Chondrocyte (in vitro differentiated cells): ENCODE data around the gene THRB. TPM values are rescaled to one million over a fixed set of nuclear protein-coding genes. Genes with fewer than 3 reads are reported as not detected.

Experiments
- DNase-seq: peaks from one replicate; pipeline ENCODE4 v3.0.0; 2021; ENCODE audit warnings: mixed read lengths, low spot score
- H3K27ac Mint-ChIP-seq: one replicate; pipeline ENCODE4 v1.8.0; 2021; ENCODE audit warnings: mild to moderate bottlenecking, moderate library complexity, mixed read lengths; ENCODE audit not compliant: unreplicated experiment
- H3K27me3 Mint-ChIP-seq: 2 replicates; pipeline ENCODE4 v1.8.0; 2021; ENCODE audit warnings: low read depth, mixed read lengths
- H3K36me3 Mint-ChIP-seq: 2 replicates; pipeline ENCODE4 v1.8.0; 2021; ENCODE audit warnings: low read depth, mixed read lengths
- H3K4me1 Mint-ChIP-seq: 2 replicates; pipeline ENCODE4 v1.8.0; 2021; ENCODE audit warnings: low read depth, mild to moderate bottlenecking, mixed read lengths
- H3K4me3 Mint-ChIP-seq: one replicate; pipeline ENCODE4 v1.8.0; 2021; ENCODE audit warnings: mild to moderate bottlenecking, moderate library complexity, mixed read lengths; ENCODE audit not compliant: unreplicated experiment
- H3K9me3 Mint-ChIP-seq: 2 replicates; pipeline ENCODE4 v1.8.0; 2021; ENCODE audit warnings: low read depth, mixed read lengths
- total RNA-seq: library from RNA; stranded (reverse); gene quantifications from 3 replicates; pipeline ENCODE4 v1.2.1, GENCODE V29; 2021
- TF ChIP-seq, protein P1 (sequence below): fragments of 200-600 bp; sonication (generic); IDR thresholded peaks from 2 replicates; pipeline ENCODE4 v1.5.0; 2021; ENCODE audit warnings: antibody characterized with exemption, mild to moderate bottlenecking, moderate library complexity

Gene THRB
- total RNA-seq, 1 donor from 2014 or later: 3.8 TPM

DNA sequence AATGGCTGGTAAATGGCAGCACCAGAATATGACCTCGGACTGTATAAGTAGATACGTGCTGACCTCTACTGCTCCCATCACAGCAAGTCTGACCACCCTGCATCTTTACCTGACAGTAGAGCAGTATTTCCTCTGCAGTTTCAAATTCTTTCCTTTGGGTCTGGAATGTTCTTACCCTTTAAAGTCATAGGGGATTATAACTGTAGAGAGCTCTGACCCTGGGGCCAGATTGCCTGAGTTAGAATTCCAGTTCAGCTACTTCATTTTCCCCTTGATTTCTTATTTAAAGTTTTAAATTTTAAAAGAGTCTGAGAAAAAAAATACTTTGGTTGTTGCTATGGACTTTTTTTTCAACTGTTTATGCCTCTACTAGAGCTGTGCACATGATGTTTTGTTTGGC, 311.9 kb downstream of the THRB start:
- Mint-ChIP-seq H3K27me3 (no peaks in the 10 kb centered on the region), H3K27ac (no peak overlapping the region), H3K4me3 (no peak overlapping the region), H3K9me3 (no peaks in the 10 kb centered on the region), H3K4me1 (peaks cover 15% of the 10 kb centered on the region), H3K36me3 (no peaks in the 10 kb centered on the region)
- no peak for DNase-seq
- TF ChIP-seq, protein P1, sequence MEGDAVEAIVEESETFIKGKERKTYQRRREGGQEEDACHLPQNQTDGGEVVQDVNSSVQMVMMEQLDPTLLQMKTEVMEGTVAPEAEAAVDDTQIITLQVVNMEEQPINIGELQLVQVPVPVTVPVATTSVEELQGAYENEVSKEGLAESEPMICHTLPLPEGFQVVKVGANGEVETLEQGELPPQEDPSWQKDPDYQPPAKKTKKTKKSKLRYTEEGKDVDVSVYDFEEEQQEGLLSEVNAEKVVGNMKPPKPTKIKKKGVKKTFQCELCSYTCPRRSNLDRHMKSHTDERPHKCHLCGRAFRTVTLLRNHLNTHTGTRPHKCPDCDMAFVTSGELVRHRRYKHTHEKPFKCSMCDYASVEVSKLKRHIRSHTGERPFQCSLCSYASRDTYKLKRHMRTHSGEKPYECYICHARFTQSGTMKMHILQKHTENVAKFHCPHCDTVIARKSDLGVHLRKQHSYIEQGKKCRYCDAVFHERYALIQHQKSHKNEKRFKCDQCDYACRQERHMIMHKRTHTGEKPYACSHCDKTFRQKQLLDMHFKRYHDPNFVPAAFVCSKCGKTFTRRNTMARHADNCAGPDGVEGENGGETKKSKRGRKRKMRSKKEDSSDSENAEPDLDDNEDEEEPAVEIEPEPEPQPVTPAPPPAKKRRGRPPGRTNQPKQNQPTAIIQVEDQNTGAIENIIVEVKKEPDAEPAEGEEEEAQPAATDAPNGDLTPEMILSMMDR: peak; percentile 19

DNA sequence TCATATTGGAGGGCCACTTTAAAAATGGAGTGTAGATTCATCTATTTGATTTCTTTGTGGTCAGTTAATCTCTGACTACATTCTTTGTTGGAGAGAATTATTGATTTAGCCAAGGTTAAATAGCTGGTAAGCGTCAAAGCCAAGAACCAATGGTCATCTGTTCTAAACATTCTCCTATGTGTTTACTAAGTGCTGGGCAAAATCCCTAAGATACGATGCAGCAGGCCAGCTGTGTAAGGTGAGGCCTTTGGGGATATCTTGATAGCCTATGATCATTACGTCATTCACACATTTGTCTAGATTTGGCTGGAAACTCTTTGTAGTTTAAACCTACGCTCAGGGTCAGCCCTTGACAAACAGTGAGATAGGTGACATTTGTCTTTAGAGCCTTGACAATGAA, 313.4 kb downstream of the THRB start:
- no peaks in the 10 kb centered on the region for H3K9me3 Mint-ChIP-seq
- TF ChIP-seq, protein P1: no peak
- H3K27me3 Mint-ChIP-seq: no peaks in the 10 kb centered on the region
- no peak overlapping the region for H3K4me3 Mint-ChIP-seq
- DNase-seq: no peak
- H3K27ac Mint-ChIP-seq: no peak overlapping the region
- peaks cover 15% of the 10 kb centered on the region for H3K4me1 Mint-ChIP-seq
- H3K36me3 Mint-ChIP-seq: no peaks in the 10 kb centered on the region

DNA sequence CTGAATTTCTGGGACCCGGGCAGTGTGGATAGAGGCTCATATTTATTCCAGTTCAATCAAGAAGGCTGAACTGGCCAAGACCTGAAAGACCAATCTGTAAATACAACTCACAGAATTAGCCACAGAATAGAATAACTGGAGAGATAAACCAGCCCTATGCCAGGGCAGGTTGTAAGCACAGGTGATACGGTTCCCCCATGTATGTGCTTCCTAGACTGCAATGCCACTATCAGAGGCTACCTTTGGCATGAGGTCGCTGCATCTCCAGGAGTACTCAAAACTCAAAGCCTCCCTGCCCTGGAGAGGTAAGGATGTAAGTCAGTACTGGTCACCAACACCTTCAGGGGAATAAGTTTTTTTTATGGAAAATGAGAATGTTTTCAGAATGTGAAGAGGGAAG, 314.0 kb downstream of the THRB start:
- Mint-ChIP-seq H3K4me1 (peaks cover 10% of the 10 kb centered on the region), H3K9me3 (no peaks in the 10 kb centered on the region), H3K27ac (no peak overlapping the region), H3K4me3 (no peak overlapping the region), H3K36me3 (no peaks in the 10 kb centered on the region), H3K27me3 (no peaks in the 10 kb centered on the region)
- TF ChIP-seq, protein P1: no peak
- DNase-seq: no peak

DNA sequence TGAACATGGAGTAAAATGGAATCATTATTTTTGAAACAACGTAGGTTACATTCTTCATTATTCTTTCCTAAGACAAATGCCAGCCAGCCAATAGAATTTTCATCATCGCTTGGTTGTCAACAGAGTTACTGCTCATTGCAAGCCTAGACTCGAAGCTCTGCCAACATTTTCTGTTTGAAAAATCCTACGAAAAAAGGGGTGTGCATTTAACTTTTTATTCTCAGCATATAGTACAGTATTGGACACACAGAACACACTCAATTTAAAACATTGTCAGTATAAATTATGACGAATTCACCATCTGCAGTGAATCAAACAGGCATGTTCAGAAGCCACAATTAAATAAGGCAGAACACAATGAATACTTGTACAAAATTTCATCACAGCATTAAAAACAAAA, 317.4 kb downstream of the THRB start:
- Mint-ChIP-seq H3K4me3 (no peak overlapping the region), H3K27ac (no peak overlapping the region), H3K4me1 (no peaks in the 10 kb centered on the region), H3K36me3 (no peaks in the 10 kb centered on the region), H3K27me3 (no peaks in the 10 kb centered on the region), H3K9me3 (no peaks in the 10 kb centered on the region)
- TF ChIP-seq, protein P1: no peak
- DNase-seq: no peak

DNA sequence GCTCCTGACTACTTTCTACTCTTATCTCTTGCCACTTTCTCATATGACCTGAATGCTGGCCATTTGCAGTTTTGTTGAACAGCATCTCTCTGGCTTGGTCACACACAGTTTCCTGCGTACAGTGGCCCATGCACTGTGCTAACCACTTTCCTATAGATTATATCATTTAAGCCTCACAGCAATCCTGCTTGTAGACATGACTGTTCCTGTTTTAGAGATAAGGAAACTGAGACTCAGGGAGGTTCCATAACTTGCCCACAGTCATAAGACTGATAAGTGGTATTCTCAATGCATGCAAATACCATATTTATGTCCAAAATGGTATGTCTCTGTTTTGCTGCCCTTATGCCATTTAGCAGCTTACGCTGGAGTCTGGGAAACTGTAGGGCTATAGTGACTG, 320.0 kb downstream of the THRB start:
- no peak for DNase-seq
- no peaks in the 10 kb centered on the region for H3K36me3 Mint-ChIP-seq
- H3K4me1 Mint-ChIP-seq: no peaks in the 10 kb centered on the region
- H3K9me3 Mint-ChIP-seq: no peaks in the 10 kb centered on the region
- H3K27ac Mint-ChIP-seq: no peak overlapping the region
- no peak overlapping the region for H3K4me3 Mint-ChIP-seq
- TF ChIP-seq, protein P1: no peak
- no peaks in the 10 kb centered on the region for H3K27me3 Mint-ChIP-seq
